ENCODE data around the gene NEK5.

DNA sequence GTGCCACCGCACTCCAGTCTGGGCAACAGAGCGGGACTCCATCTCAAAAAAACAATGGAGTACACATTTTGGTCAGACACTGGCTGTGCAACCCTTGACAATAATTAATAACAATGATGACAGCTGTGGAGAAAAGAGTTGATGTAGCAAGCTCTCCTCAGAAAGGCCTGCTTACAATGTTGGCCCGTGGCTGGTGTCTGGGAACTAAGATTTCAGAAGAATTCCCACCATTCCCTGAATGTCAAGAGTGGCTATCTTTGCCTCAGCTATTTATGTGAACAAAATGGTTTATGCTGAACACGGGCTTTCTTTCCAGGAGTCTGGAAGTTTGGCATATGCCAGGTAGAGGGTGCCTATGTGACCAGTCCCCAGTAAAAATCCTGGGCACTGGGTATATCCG lies 25.5 kb downstream of the NEK5 start:
- TF ChIP-seq, protein P1, sequence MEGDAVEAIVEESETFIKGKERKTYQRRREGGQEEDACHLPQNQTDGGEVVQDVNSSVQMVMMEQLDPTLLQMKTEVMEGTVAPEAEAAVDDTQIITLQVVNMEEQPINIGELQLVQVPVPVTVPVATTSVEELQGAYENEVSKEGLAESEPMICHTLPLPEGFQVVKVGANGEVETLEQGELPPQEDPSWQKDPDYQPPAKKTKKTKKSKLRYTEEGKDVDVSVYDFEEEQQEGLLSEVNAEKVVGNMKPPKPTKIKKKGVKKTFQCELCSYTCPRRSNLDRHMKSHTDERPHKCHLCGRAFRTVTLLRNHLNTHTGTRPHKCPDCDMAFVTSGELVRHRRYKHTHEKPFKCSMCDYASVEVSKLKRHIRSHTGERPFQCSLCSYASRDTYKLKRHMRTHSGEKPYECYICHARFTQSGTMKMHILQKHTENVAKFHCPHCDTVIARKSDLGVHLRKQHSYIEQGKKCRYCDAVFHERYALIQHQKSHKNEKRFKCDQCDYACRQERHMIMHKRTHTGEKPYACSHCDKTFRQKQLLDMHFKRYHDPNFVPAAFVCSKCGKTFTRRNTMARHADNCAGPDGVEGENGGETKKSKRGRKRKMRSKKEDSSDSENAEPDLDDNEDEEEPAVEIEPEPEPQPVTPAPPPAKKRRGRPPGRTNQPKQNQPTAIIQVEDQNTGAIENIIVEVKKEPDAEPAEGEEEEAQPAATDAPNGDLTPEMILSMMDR (IDR thresholded peaks at IDR 0.05; ENCODE audit: poor library complexity), result no peak
- TF ChIP-seq EZH2phosphoT487 (IDR thresholded peaks at IDR 0.05; ENCODE audit: low read depth, severe bottlenecking, unreplicated experiment) (no peak), EZH2 (IDR thresholded peaks at IDR 0.05; ENCODE audit: borderline replicate concordance) (no peak)

Measured in hepatocyte (in vitro differentiated cells).